ENCODE measurements around the gene ABCD1. TPM values are rescaled to one million over a fixed set of nuclear protein-coding genes. Genes with fewer than 3 reads are reported as not detected.
A peak's percentile ranks its signal among the peaks of the same experiment; 100 is the strongest.

ABCD1 gene
- total RNA-seq, 1 experiment from 2014 or later, result 44.9 TPM

GRCh38 chrX:153709726-153710674 is 14.7 kb upstream of the ABCD1 start:
- CTCF ChIA-PET, result interaction anchor here (0.9 kb wide), 1 partner anchor 84 kb away, joined by 3 read pairs; the partner anchor contains the start of gene IDH3G
- intact Hi-C loops (cut with micrococcal nuclease; ENCODE audit: unreplicated experiment), result loop anchor here (2.0 to 10.0 kb wide), 4 partner anchors 103 to 242 kb away; partner anchors contain the start of gene L1CAM
- Histone ChIP-seq H3F3A (ENCODE audit: insufficient read depth, low read depth) (peaks cover 10% of the 10 kb centered on the region; the same call in 1 of the 2 replicates), H3K4me2 (no peak overlapping the region), H3K4me3 (no peak overlapping the region), H3K36me3 (ENCODE audit: low read depth) (peaks cover 4% of the 10 kb centered on the region; the same call in 1 of the 2 replicates), H3K27me3 (ENCODE audit: insufficient read depth, low read depth) (no peaks in the 10 kb centered on the region), H3K4me1 (replicated peaks; ENCODE audit: insufficient read depth) (peaks cover 17% of the 10 kb centered on the region), H3K9me2 (ENCODE audit: insufficient read depth) (no peaks in the 10 kb centered on the region), H2AFZ (no peak overlapping the region), H4K20me1 (ENCODE audit: insufficient read depth) (peaks cover 21% of the 10 kb centered on the region), H3K27ac (0 out of 2 replicates have a peak overlapping the region, but pooled peaks have one; percentile 2), H3K9me3 (ENCODE audit: insufficient read depth, low read depth) (no peaks in the 10 kb centered on the region), H3K79me2 (ENCODE audit: low read depth) (0 out of 2 replicates have a peak, but pooled peaks cover 7% of the 10 kb centered on the region)
- POLR2A ChIA-PET (ENCODE audit: unreplicated experiment), result interaction anchor here (0.6 to 0.9 kb wide), 2 partner anchors 9 to 840 kb away, joined by 3 read pairs; no protein-coding TSS in a partner anchor
- no peak for DNase-seq
- TF ChIP-seq CTCF (conservative IDR thresholded peaks at IDR 0.05) (no peak), EZH2 (IDR thresholded peaks at IDR 0.05; ENCODE audit: low read depth) (no peak)
- BruUV-seq (replicated peaks), result no TSS peak

DNA sequence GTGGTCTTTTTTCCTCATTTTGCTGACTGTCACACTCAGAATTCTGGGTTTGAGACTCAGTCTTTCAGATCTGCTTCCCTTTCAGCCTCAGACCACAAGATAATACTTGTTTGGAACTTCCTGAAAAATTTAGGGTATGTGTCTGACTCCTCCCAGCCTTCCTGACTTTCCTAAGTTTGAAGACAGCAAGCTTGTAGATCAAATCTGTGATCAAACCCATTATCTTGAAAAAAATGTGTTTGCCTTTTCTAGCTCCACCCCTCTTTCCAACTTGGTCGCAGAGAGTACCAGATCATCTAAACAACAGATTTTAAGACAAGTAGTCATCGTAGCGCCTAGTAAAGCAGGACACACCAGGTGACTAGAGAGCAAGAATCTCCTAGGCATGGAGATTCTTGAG is 10.4 kb upstream of the ABCD1 start:
- H3K4me3 ChIP-seq, result no peak overlapping the region
- DNase-seq, result no peak
- H3K9me3 ChIP-seq (ENCODE audit: insufficient read depth, low read depth), result no peaks in the 10 kb centered on the region
- no peak overlapping the region for H3K27ac ChIP-seq
- H3K4me1 ChIP-seq (replicated peaks; ENCODE audit: insufficient read depth), result peaks cover 9% of the 10 kb centered on the region
- peaks cover 15% of the 10 kb centered on the region; the same call in 1 of the 2 replicates for H3K36me3 ChIP-seq (ENCODE audit: low read depth)
- peaks cover 22% of the 10 kb centered on the region for H4K20me1 ChIP-seq (ENCODE audit: insufficient read depth)
- H3K27me3 ChIP-seq (ENCODE audit: insufficient read depth, low read depth), result no peaks in the 10 kb centered on the region
- H3K79me2 ChIP-seq (ENCODE audit: low read depth), result peaks cover 22% of the 10 kb centered on the region
- POLR2A ChIA-PET (ENCODE audit: unreplicated experiment), result no interaction called here
- H3K4me2 ChIP-seq, result no peak overlapping the region
- intact Hi-C loops (cut with micrococcal nuclease; ENCODE audit: unreplicated experiment), result no loop called here
- peaks cover 4% of the 10 kb centered on the region; the same call in 1 of the 2 replicates for H3F3A ChIP-seq (ENCODE audit: insufficient read depth, low read depth)
- BruUV-seq (replicated peaks), result no TSS peak
- TF ChIP-seq EZH2 (IDR thresholded peaks at IDR 0.05; ENCODE audit: low read depth) (no peak), CTCF (conservative IDR thresholded peaks at IDR 0.05) (no peak)
- no peak overlapping the region for H2AFZ ChIP-seq
- CTCF ChIA-PET, result interaction anchor here (0.7 kb wide), 1 partner anchor 165 kb away, joined by 3 read pairs; no protein-coding TSS in a partner anchor
- no peaks in the 10 kb centered on the region for H3K9me2 ChIP-seq (ENCODE audit: insufficient read depth)

- no peak overlapping the region for H2AFZ ChIP-seq
- H3K27ac ChIP-seq, result no peak overlapping the region
- H3K9me2 ChIP-seq (ENCODE audit: insufficient read depth), result no peaks in the 10 kb centered on the region
- no peaks in the 10 kb centered on the region for H3K27me3 ChIP-seq (ENCODE audit: insufficient read depth, low read depth)
- no peak for DNase-seq
- ChIA-PET CTCF (no interaction called here), POLR2A (ENCODE audit: unreplicated experiment) (no interaction called here)
- intact Hi-C loops (cut with micrococcal nuclease; ENCODE audit: unreplicated experiment), result no loop called here
- no peak overlapping the region for H3K4me3 ChIP-seq
- no peak overlapping the region for H3K4me2 ChIP-seq
- peaks cover 9% of the 10 kb centered on the region for H3K4me1 ChIP-seq (replicated peaks; ENCODE audit: insufficient read depth)
- H3K9me3 ChIP-seq (ENCODE audit: insufficient read depth, low read depth), result no peaks in the 10 kb centered on the region
- TF ChIP-seq CTCF (conservative IDR thresholded peaks at IDR 0.05), result no peak
- no peak for TF ChIP-seq EZH2 (IDR thresholded peaks at IDR 0.05; ENCODE audit: low read depth)
- H4K20me1 ChIP-seq (ENCODE audit: insufficient read depth), result peaks cover 29% of the 10 kb centered on the region
- no TSS peak for BruUV-seq (replicated peaks)
- peaks cover 36% of the 10 kb centered on the region for H3K36me3 ChIP-seq (ENCODE audit: low read depth)
- H3F3A ChIP-seq (ENCODE audit: insufficient read depth, low read depth), result peaks cover 8% of the 10 kb centered on the region; the same call in 1 of the 2 replicates
- H3K79me2 ChIP-seq (ENCODE audit: low read depth), result peaks cover 54% of the 10 kb centered on the region
Measured at GRCh38 chrX:153717445-153717844, 7.2 kb upstream of the ABCD1 start.

All from PC-9 (cell line).